Measurements from ENCODE around the gene STK10. TPM values are rescaled to one million over a fixed set of nuclear protein-coding genes. Genes with fewer than 3 reads are reported as not detected.
"Not testable (repeated sequence)": the region's sequence is repeated elsewhere in the genome, so short reads cannot be mapped to it uniquely, and the experiment has no call there.

The STK10 gene
- total RNA-seq, 2 experiments from 2014 or later, result 98.2 to 104 TPM

DNA sequence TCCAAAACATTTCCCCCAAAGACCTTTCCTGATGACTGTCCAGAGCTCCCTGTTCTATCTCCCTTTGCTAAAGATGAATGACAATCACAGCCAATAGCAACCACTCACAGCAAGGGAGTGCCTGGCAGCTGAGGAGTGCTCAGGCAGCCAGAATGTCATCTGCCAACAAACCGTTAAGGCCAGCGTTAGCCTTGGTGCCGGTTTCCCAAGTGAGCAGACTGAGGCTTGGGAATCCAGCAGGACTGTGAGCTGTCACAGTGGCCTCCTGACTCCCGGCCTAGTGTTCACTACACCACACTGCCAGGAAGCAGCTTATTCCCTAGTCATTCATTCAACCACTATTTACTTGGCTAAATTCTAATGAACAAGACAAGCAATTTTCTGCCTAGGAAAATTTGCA is 24.7 kb downstream of the STK10 start:
- Mint-ChIP-seq H3K9me3 (no peaks in the 10 kb centered on the region), H3K4me1 (ENCODE audit: low read depth) (peaks cover 72% of the 10 kb centered on the region), H3K36me3 (peaks cover 6% of the 10 kb centered on the region), H3K27ac (no peak overlapping the region), H3K27me3 (no peaks in the 10 kb centered on the region), H3K4me3 (no peak overlapping the region)
- intact Hi-C loops (cut with micrococcal nuclease), result no loop called here
- ChIA-PET CTCF (interaction anchor here (0.6 to 1.3 kb wide), 3 partner anchors 10 to 119 kb away, joined by 3 to 4 read pairs (median 3); no protein-coding TSS in a partner anchor), POLR2A (interaction anchor here (1.4 to 1.6 kb wide), 2 partner anchors 10 to 17 kb away, joined by 3 to 6 read pairs; no protein-coding TSS in a partner anchor)
- DNase-seq, result no peak

DNA sequence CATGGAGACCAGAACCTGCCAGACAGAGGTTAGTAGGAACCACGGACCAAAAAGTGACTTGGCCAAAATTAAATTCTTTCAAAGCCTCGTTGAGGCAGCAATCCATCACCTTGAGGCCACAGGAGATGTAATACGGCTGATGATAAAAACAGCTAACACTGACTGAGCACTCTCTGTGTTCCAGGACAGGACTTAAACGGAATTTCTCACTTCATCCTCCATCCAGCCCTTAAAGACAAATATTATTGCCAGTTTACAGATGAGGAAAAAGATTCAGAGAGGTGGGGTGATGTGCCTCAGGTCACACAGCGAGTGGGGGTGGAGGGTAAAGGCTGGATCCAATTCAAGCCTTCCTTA is 25.1 kb downstream of the STK10 start:
- intact Hi-C loops (cut with micrococcal nuclease), result no loop called here
- H3K27me3 Mint-ChIP-seq, result no peaks in the 10 kb centered on the region
- no peaks in the 10 kb centered on the region for H3K9me3 Mint-ChIP-seq
- no peak overlapping the region for H3K4me3 Mint-ChIP-seq
- ChIA-PET POLR2A (interaction anchor here (1.4 to 1.6 kb wide), 2 partner anchors 11 to 18 kb away, joined by 3 to 6 read pairs; no protein-coding TSS in a partner anchor), CTCF (interaction anchor here (1.3 kb wide), 1 partner anchor 12 kb away, joined by 3 read pairs; no protein-coding TSS in a partner anchor)
- no peak for DNase-seq
- H3K27ac Mint-ChIP-seq, result peak overlapping the region; percentile 19
- H3K36me3 Mint-ChIP-seq, result peaks cover 8% of the 10 kb centered on the region
- peaks cover 71% of the 10 kb centered on the region for H3K4me1 Mint-ChIP-seq (ENCODE audit: low read depth)

DNA sequence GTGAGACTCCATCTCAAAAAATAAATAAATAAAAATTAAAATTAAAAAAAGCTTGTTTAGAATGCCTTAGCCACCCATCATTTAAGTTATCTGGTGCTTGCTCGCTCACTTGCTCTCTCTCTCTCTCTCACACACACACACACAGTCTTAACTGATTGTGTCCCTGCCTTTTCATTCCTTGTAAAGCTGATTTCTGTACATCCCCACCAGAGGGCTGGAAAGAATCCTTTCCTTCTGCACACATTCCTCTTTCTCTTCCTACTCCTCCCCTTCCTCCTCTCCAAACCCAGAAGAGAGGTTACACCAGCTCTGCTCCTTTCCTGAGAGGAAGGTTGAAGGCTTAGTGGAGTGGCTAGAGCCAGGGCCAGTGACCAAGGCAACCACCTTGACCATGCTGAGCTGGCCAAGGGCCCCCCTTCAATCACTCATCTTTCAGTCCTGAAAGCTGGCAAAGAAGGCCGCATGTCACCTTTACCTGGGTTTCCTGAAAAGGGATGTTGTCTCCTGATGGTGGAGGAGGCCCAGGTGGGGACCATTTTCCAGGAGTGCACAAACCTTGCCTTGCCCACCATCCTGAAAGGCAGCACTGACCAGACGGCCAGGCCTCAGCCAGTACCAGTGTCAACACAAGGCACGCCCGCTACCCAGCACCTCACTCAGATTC is 25.6 kb downstream of the STK10 start:
- no peak overlapping the region for H3K4me3 Mint-ChIP-seq
- CTCF ChIA-PET, result interaction anchor here (1.3 kb wide), 1 partner anchor 12 kb away, joined by 3 read pairs; no protein-coding TSS in a partner anchor
- H3K4me1 Mint-ChIP-seq (ENCODE audit: low read depth), result peaks cover 67% of the 10 kb centered on the region
- peaks cover 8% of the 10 kb centered on the region for H3K36me3 Mint-ChIP-seq
- POLR2A ChIA-PET, result interaction anchor here (1.4 to 1.6 kb wide), 2 partner anchors 11 to 18 kb away, joined by 3 to 6 read pairs; no protein-coding TSS in a partner anchor
- no peaks in the 10 kb centered on the region for H3K27me3 Mint-ChIP-seq
- intact Hi-C loops (cut with micrococcal nuclease), result no loop called here
- peak overlapping the region; percentile 28 for H3K27ac Mint-ChIP-seq
- H3K9me3 Mint-ChIP-seq, result no peaks in the 10 kb centered on the region
- DNase-seq, result no peak

DNA sequence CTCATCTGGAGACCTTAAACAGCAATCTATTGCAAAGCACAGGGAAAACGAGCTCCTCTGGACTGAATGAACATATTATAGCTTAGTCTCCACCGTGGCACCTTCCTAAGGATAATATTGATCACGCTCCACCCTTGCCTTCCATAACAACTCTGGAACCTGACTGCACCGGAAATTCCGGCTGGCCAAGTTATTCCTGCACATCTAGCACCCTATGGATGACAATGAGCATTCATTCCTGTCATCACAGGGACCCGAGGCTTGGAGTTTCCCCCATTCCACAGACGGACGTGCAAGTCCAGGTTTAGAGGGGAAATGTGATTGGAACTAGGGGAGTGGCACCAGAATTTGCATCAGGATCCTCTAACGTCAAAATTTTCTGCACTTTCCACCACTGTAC is 27.5 kb downstream of the STK10 start:
- ChIA-PET POLR2A (no interaction called here), CTCF (no interaction called here)
- H3K4me1 Mint-ChIP-seq (ENCODE audit: low read depth), result peaks cover 61% of the 10 kb centered on the region

DNA sequence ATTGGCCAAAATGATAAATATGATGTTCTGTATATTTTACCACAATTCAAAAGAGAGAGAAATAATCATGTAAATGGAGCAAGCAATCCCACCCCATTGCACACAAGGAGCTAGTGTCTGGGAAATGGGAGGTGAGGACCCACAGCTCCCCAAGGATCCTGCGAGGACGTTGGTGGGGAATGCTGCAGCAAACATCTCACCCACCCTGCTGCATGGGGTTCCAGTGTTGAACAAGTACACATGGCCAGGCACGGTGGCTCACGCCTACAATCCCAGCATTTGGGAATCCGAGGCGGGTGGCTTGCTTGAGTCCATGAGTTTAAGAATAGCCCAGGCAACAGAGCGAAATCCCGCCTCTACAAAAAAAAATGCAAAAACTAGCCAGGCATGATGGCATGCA is 29.0 kb downstream of the STK10 start:
- H3K27me3 Mint-ChIP-seq, result no peaks in the 10 kb centered on the region
- H3K4me1 Mint-ChIP-seq (ENCODE audit: low read depth), result peaks cover 62% of the 10 kb centered on the region
- ChIA-PET POLR2A (interaction anchor here (1.8 kb wide), 1 partner anchor 9 kb away, joined by 5 read pairs; no protein-coding TSS in a partner anchor), CTCF (no interaction called here)
- intact Hi-C loops (cut with micrococcal nuclease), result no loop called here
- H3K4me3 Mint-ChIP-seq, result no peak overlapping the region
- H3K36me3 Mint-ChIP-seq, result peaks cover 25% of the 10 kb centered on the region
- peak overlapping the region; percentile 75 for H3K27ac Mint-ChIP-seq
- no peaks in the 10 kb centered on the region for H3K9me3 Mint-ChIP-seq
- no peak for DNase-seq

More for the DNA sequence above, 27.5 kb downstream of the STK10 start:
- Mint-ChIP-seq H3K27me3 (no peaks in the 10 kb centered on the region), H3K36me3 (peaks cover 15% of the 10 kb centered on the region), H3K9me3 (no peaks in the 10 kb centered on the region), H3K4me3 (no peak overlapping the region), H3K27ac (peak overlapping the region; percentile 24)
- intact Hi-C loops (cut with micrococcal nuclease), result no loop called here
- no peak for DNase-seq

DNA sequence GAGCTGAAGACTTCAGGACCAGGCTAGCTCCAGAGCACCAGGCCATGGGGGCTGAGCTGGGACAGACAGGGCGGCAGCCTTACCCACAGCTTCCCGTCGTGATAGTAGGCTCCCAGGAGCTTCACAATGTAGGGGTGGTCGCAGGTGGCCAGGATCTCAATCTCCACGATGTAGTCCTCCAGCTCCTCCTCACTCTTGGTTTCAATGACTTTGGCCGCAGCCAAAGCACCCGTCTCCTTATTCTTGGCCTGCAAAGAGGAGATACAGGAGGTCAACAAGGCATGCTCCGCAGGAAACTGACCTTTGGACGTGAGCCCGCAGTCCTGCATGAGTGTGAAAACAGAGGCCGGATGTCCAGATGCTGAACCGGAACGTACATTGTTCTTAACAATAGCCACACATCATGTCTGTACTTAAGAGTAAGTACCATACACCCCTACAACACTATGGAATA is 31.5 kb downstream of the STK10 start:
- Mint-ChIP-seq H3K27me3 (no peaks in the 10 kb centered on the region), H3K27ac (peak overlapping the region; percentile 39), H3K4me3 (no peak overlapping the region), H3K4me1 (ENCODE audit: low read depth) (peaks cover 59% of the 10 kb centered on the region), H3K36me3 (peaks cover 37% of the 10 kb centered on the region), H3K9me3 (no peaks in the 10 kb centered on the region)
- ChIA-PET CTCF (interaction anchor here (0.9 kb wide), 1 partner anchor 10 kb away, joined by 3 read pairs; no protein-coding TSS in a partner anchor), POLR2A (interaction anchor here (0.6 to 1.3 kb wide), 2 partner anchors 19 to 22 kb away, joined by 3 read pairs; no protein-coding TSS in a partner anchor)
- DNase-seq, result no peak
- intact Hi-C loops (cut with micrococcal nuclease), result no loop called here

DNA sequence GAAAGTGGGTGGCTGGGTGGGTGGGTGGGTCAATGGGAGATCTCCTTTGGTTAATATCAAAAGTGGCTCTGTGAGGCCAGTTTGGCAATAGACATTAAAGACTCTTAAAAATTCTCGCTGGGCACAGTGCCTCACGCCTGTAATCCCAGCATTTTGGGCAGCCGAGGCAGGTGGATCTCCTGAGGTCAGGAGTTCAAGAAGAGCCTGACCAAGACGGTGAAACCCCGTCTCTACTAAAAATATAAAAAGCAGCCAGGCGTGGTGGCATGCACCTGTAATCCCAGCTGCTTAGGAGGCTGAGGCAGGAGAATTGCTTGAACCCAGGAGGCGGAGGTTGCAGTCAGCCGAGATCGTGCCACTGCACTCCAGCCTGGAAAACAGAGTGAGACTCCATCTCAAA is 32.9 kb downstream of the STK10 start:
- intact Hi-C loops (cut with micrococcal nuclease); POLR2A ChIA-PET; DNase-seq; H3K4me3 Mint-ChIP-seq; H3K9me3 Mint-ChIP-seq; H3K27me3 Mint-ChIP-seq: not testable (repeated sequence)
- CTCF ChIA-PET, result interaction anchor here (0.6 to 1.4 kb wide), 2 partner anchors 34 to 247 kb away, joined by 3 to 6 read pairs; partner anchors contain the start of gene STK10
- peaks cover 65% of the 10 kb centered on the region for H3K4me1 Mint-ChIP-seq (ENCODE audit: low read depth)
- peaks cover 43% of the 10 kb centered on the region for H3K36me3 Mint-ChIP-seq
- H3K27ac Mint-ChIP-seq, result peak overlapping the region; percentile 57

DNA sequence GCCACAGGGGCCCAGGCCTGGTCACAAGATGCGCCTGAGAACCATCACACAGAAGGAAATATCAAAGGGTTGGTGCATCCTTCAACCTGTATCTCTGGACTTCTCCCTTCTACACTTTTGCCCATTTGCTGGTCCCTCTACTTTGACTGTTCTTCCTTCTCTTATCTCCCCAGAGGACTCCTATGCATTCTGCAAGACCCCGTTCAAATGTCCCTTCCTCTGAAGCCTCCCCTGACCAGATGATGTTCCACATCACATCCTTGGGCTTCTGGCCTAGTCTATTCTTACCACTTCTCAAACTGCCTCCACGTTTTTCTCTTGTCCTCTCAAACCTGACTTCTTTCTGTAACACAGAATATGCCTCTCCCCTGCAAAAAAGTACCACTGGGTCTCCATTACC is 34.3 kb downstream of the STK10 start:
- ChIA-PET POLR2A (no interaction called here), CTCF (interaction anchor here (1.4 kb wide), 1 partner anchor 35 kb away, joined by 6 read pairs; the partner anchor contains the start of gene STK10)
- Mint-ChIP-seq H3K4me1 (ENCODE audit: low read depth) (peaks cover 67% of the 10 kb centered on the region), H3K27ac (peak overlapping the region; percentile 14), H3K27me3 (no peaks in the 10 kb centered on the region), H3K36me3 (peaks cover 43% of the 10 kb centered on the region), H3K9me3 (no peaks in the 10 kb centered on the region), H3K4me3 (no peak overlapping the region)
- no peak for DNase-seq
- intact Hi-C loops (cut with micrococcal nuclease), result no loop called here

DNA sequence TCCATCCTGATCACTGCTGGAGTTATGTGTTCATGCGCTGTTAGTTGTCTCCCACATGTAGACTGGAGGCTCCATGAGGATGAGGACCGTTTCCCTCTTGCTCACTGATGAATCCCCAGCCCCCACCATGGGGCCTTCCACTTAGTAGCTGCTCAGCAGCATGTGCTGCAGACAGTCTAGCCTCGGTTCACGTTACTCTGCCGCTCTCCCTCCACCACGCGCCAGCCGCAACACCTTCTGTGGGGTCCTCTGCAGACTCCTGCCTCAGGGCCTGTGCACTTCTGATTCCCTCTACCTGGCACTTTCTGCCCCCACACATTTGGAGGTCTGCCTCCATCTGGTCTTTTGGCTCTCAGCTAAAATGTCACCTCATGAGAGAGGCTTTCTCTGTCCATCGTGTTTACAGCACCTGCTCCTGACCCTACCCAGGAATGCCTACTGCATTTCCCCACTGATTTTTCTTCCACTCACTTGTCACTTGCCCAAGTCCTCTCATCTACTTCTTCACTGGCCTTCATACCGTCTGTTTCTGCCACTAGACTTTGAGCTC is 36.3 kb downstream of the STK10 start:
- peaks cover 73% of the 10 kb centered on the region for H3K4me1 Mint-ChIP-seq (ENCODE audit: low read depth)
- intact Hi-C loops (cut with micrococcal nuclease), result loop anchor here (1.0 kb wide), 1 partner anchor 36 kb away; no protein-coding TSS in a partner anchor
- H3K36me3 Mint-ChIP-seq, result peaks cover 42% of the 10 kb centered on the region
- peak overlapping the region; percentile 64 for H3K4me3 Mint-ChIP-seq
- no peaks in the 10 kb centered on the region for H3K27me3 Mint-ChIP-seq
- CTCF ChIA-PET, result interaction anchor here (0.7 to 2.1 kb wide), 4 partner anchors 21 to 46 kb away, joined by 3 to 11 read pairs (median 3); partner anchors contain the start of gene STK10
- H3K9me3 Mint-ChIP-seq, result no peaks in the 10 kb centered on the region
- no peak for DNase-seq
- POLR2A ChIA-PET, result interaction anchor here (1.0 kb wide), 2 partner anchors 28 to 35 kb away, joined by 3 to 5 read pairs; no protein-coding TSS in a partner anchor
- H3K27ac Mint-ChIP-seq, result peak overlapping the region; percentile 91

DNA sequence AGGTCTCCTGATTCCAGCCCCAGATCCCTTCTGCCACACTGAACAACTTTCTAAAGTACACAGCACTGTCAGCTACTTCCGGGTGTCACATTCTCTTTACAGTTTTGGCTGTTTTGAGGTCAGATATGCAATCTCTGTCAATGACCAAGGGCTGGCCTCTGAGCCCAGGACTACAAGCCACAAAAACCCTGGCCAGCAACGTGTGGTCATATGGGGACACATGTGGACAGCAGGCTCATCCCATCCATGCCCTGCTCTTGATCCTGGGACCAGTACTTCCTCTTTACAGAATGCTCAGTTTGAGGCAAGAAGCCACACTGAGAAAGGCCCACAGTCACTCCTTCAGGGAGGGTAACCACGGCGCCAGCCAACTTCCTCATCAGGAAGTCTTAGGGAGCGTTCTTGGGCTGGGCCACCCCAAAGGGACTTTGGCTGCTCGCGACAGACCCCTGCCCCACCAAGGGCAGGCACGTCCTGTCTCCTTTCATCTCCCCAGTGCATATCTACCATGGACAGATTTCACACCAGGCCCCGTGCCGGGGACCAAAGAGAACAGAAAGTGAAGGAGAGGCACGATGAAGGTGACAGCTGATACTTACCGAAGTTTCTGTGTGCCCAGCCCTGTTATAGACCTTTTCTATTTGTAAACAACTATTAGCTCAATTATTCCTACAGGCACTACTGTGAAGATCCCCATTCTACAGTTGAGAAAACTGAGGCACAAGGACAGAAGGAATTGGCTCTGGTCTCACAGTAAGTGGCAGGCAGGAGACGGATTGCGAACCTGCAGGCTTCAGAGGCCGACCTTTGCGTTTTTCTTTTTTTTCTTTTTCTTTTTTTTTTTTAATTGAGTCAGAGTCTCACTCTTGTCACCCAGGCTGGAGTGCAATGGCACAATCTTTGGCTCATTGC is 37.3 kb downstream of the STK10 start:
- intact Hi-C loops (cut with micrococcal nuclease), result loop anchor here (1.0 kb wide), 2 partner anchors 37 kb away; no protein-coding TSS in a partner anchor
- Mint-ChIP-seq H3K4me1 (ENCODE audit: low read depth) (peaks cover 81% of the 10 kb centered on the region), H3K27me3 (no peaks in the 10 kb centered on the region), H3K9me3 (no peaks in the 10 kb centered on the region), H3K27ac (peak overlapping the region; percentile 91), H3K4me3 (peak overlapping the region; percentile 64), H3K36me3 (peaks cover 34% of the 10 kb centered on the region)
- ChIA-PET POLR2A (interaction anchor here (1.0 to 1.5 kb wide), 3 partner anchors 9 to 35 kb away, joined by 3 to 5 read pairs (median 5); no protein-coding TSS in a partner anchor), CTCF (interaction anchor here (1.1 to 2.1 kb wide), 3 partner anchors 22 to 45 kb away, joined by 3 to 11 read pairs (median 3); partner anchors contain the start of gene STK10)
- peak; percentile 38 for DNase-seq

DNA sequence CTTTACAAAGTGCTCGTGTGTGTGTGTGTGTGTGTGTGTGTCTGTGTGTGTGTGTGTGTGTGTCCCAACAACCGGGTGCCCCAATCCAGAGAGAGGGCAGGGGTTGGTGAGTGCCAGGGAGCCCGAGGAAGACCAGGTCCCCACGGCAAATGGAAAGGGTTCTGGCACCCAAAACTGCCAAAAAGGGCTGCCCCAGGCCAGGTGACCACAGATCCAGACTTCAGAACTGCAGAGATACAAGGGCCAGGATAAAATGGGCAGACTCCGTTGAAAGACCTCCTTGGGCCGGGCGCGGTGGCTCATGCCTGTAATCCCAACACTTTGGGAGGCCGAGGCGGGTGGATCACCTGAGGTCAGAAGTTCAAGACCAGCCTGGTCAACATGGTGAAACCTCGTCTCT is 38.5 kb downstream of the STK10 start:
- Mint-ChIP-seq H3K27ac (peak overlapping the region; percentile 61), H3K36me3 (peaks cover 27% of the 10 kb centered on the region), H3K4me1 (ENCODE audit: low read depth) (peaks cover 84% of the 10 kb centered on the region)
- H3K4me3 Mint-ChIP-seq; H3K27me3 Mint-ChIP-seq; H3K9me3 Mint-ChIP-seq; DNase-seq; CTCF ChIA-PET; intact Hi-C loops (cut with micrococcal nuclease): not testable (repeated sequence)
- POLR2A ChIA-PET, result interaction anchor here (1.5 kb wide), 1 partner anchor 10 kb away, joined by 5 read pairs; no protein-coding TSS in a partner anchor
